H7 (cell line): ENCODE results near the gene CDA. TPM values are rescaled to one million over a fixed set of nuclear protein-coding genes. Genes with fewer than 3 reads are reported as not detected.

Experiments
- DNase-seq: peaks from one replicate; pipeline ENCODE4 v3.0.0; 2012
- H3K27me3 ChIP-seq: 2 replicates; pipeline ENCODE4 v1.6.0; 2011; ENCODE audit warnings: mild to moderate bottlenecking, low read length; ENCODE audit not compliant: control insufficient read depth, insufficient read depth
- H3K36me3 ChIP-seq: replicated peaks from 2 replicates; pipeline ENCODE4 v1.5.1; 2011; ENCODE audit warnings: low read length; ENCODE audit not compliant: control insufficient read depth, insufficient read depth
- H3K4me3 ChIP-seq: 2 replicates; pipeline ENCODE4 v1.5.1; 2011; ENCODE audit warnings: low read depth, mild to moderate bottlenecking, control low read depth, low read length, moderate library complexity; ENCODE audit not compliant: insufficient read depth
- total RNA-seq: library from RNA; depleted of rRNA; stranded (reverse); fragments of >200 nt; shearing (Covaris generic); gene quantifications from 2 replicates; pipeline ENCODE4 v1.2.3, GENCODE V29; 2014

Gene CDA
- total RNA-seq, 1 experiment from 2014 or later: 37.1 TPM

GRCh38 chr1:20574686-20575540 is 14.0 kb upstream of the CDA start:
- H3K4me3 ChIP-seq: no peak overlapping the region
- no peaks in the 10 kb centered on the region; the same call in 1 of the 2 replicates for H3K27me3 ChIP-seq
- H3K36me3 ChIP-seq: no peaks in the 10 kb centered on the region
- DNase-seq: peak; percentile 91

GRCh38 chr1:20575541-20576336 is 13.2 kb upstream of the CDA start:
- H3K4me3 ChIP-seq: no peak overlapping the region
- no peaks in the 10 kb centered on the region; the same call in 1 of the 2 replicates for H3K27me3 ChIP-seq
- DNase-seq: no peak
- H3K36me3 ChIP-seq: no peaks in the 10 kb centered on the region

DNA sequence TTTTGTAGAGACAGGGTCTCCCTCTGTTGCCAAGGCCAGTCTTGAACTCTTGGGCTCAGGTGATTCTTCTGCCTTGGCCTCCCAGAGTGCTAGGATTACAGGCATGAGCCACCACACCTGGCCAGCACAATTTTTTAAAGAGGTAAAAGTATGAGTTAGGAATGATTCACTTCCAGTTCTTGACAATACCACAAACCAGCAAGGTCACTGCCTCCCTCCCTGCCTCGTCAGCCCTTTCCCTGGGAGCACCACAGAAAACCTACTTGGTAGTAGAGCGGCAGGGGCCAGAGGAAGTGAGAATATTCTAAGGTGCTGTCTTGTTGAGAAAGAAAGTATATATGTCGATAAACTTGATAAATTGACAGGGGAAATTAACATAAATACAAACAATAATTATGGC is 10.8 kb upstream of the CDA start:
- no peak overlapping the region for H3K4me3 ChIP-seq
- no peak for DNase-seq
- H3K36me3 ChIP-seq: no peaks in the 10 kb centered on the region
- no peaks in the 10 kb centered on the region; the same call in 1 of the 2 replicates for H3K27me3 ChIP-seq

- H3K27me3 ChIP-seq: no peaks in the 10 kb centered on the region; the same call in 1 of the 2 replicates
These were observed 10.0 kb upstream of the CDA start for GRCh38 chr1:20578721-20579395.

DNA sequence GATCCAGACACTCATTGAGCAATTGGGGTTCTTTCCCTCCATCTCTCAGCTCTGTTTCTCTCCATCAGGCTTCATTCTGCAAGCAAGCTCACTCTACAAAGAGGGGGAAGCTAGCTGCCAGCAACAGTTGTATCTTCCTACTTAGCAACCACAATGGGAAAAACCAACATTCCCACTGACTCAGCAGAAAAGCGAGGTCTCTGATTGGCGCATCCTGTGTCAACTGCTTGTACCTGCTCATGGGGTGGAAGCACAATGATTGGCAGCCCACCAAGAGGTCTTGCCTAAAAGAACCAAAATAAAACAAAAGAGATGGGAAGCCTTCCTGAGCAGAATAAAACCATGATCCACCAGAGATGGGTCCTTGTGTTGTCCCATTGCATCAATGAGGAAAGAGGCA is 4.0 kb upstream of the CDA start:
- DNase-seq: peak; percentile 66
- Histone ChIP-seq H3K36me3 (no peaks in the 10 kb centered on the region), H3K4me3 (no peak overlapping the region), H3K27me3 (peaks cover 3% of the 10 kb centered on the region; the same call in 1 of the 2 replicates)

More at GRCh38 chr1:20578721-20579395, 10.0 kb upstream of the CDA start:
- no peaks in the 10 kb centered on the region for H3K36me3 ChIP-seq
- no peak overlapping the region for H3K4me3 ChIP-seq
- no peak for DNase-seq

GRCh38 chr1:20586953-20587660 is 1.8 kb upstream of the CDA start:
- Histone ChIP-seq H3K36me3 (no peaks in the 10 kb centered on the region), H3K27me3 (peaks cover 3% of the 10 kb centered on the region; the same call in 1 of the 2 replicates), H3K4me3 (no peak overlapping the region)
- no peak for DNase-seq

DNA sequence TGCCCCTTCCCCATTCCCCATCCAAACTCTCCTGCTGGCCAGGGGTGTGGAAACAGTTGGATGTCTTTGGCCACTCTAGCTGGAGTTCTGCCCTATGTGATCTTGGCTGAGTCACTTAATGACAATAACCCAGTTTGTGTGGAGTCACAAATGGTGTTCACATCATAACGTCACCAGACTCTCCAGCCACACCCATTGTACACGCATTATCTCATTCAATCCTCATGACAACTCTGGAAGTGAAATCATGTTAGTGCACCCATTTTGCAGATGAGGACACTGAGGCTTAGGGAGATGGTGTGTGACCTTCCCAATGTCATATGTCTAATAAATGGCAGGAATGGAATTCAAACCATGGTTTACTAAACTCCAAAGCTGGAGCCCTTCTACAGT is 1.2 kb upstream of the CDA start:
- Histone ChIP-seq H3K36me3 (no peaks in the 10 kb centered on the region), H3K4me3 (no peak overlapping the region), H3K27me3 (peaks cover 3% of the 10 kb centered on the region; the same call in 1 of the 2 replicates)
- DNase-seq: no peak

- Histone ChIP-seq H3K4me3 (peak overlapping the region; percentile 52), H3K27me3 (peaks cover 3% of the 10 kb centered on the region; the same call in 1 of the 2 replicates), H3K36me3 (no peaks in the 10 kb centered on the region; the same call in 1 of the 2 replicates)
- DNase-seq: peak; percentile 67
These were observed 708 bp downstream of the CDA start for GRCh38 chr1:20589331-20590278.

DNA sequence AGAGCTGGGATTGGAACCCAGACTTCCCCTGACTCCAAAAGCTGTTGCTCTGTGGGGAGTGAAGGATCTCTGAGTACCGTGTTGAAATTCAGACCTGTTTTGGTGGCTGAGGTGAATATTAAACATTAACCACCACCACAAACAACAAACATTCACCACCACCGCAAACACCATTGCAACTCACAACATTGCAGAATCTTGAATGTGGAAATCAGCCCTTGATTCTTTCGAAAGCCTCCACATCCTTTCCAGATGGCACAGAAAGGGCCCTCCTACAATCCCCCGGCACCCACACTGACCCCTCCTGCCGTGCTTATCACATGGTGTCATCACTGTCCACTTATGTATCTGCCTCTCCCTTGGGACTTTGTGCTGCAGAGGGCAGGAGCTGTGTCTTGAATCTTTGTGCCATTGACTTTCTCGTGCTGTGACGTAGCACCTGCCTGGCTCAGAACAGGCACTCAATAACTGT is 1.4 kb downstream of the CDA start:
- Histone ChIP-seq H3K36me3 (no peaks in the 10 kb centered on the region; the same call in 1 of the 2 replicates), H3K4me3 (peak overlapping the region; percentile 52; the same call in 1 of the 2 replicates), H3K27me3 (peaks cover 3% of the 10 kb centered on the region; the same call in 1 of the 2 replicates)
- no peak for DNase-seq

DNA sequence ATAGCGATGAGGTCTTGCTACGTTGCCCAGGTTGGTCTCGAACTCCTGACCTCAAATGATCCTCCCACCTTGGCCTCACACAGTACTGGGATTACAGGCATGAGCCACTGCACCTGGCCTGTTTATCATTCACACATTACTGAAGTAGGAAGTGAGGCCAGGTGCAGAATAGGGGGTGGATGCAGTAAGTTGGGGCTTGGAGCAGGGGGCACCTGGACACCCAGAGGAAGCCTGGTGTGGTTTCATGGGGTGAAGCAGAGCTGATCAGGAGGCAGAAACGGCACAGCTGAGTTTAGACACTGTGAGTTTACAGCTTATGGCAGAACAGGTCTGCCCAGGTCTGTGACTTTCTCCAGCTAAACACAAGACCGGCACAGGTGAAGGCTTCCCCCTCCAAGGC is 4.9 kb downstream of the CDA start:
- no peak overlapping the region for H3K4me3 ChIP-seq
- no peaks in the 10 kb centered on the region; the same call in 1 of the 2 replicates for H3K36me3 ChIP-seq
- no peak for DNase-seq
- peaks cover 3% of the 10 kb centered on the region; the same call in 1 of the 2 replicates for H3K27me3 ChIP-seq

DNA sequence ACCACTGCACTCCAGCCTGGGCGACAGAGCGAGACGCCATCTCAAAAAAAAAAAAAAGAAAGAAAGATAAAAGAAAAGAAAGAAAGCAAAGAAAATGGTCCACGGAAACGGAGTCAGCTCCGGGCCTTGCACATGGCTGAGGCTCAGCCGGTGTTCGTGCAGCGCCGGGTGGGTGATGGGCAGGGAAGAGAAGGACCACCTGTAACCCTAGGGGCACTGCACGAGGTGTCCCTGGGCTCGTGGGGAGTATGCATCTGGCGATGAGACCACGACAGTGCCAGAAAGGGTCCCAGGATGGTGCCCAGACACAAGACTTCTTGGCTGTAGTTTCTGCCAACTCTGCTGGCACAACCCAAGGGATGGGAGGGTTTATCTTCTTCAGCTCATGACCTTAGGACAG is 5.8 kb downstream of the CDA start:
- H3K36me3 ChIP-seq: no peaks in the 10 kb centered on the region; the same call in 1 of the 2 replicates
- no peak for DNase-seq

GRCh38 chr1:20596106-20596505 is 7.2 kb downstream of the CDA start:
- DNase-seq: no peak
- H3K4me3 ChIP-seq: no peak overlapping the region
- no peaks in the 10 kb centered on the region for H3K27me3 ChIP-seq
- H3K36me3 ChIP-seq: no peaks in the 10 kb centered on the region; the same call in 1 of the 2 replicates

More for the DNA sequence above, 5.8 kb downstream of the CDA start:
- H3K4me3 ChIP-seq: no peak overlapping the region
- no peaks in the 10 kb centered on the region for H3K27me3 ChIP-seq

- no peak for DNase-seq
- Histone ChIP-seq H3K27me3 (no peaks in the 10 kb centered on the region), H3K36me3 (no peaks in the 10 kb centered on the region; the same call in 1 of the 2 replicates), H3K4me3 (no peak overlapping the region)
These were observed 8.8 kb downstream of the CDA start for GRCh38 chr1:20597650-20598049.
